NCI-H1694 treated with DMSO at 0.1 percent for 48 hours (cell line): ENCODE results near the gene ZNF74.
"Not testable (repeated sequence)": the region's sequence is repeated elsewhere in the genome, so short reads cannot be mapped to it uniquely, and the experiment has no call there.

Experiments
- DNase-seq: peaks from one replicate; lab custom pipeline; 2025; lab: John Stamatoyannopoulos, UW

The ZNF74 gene

DNA sequence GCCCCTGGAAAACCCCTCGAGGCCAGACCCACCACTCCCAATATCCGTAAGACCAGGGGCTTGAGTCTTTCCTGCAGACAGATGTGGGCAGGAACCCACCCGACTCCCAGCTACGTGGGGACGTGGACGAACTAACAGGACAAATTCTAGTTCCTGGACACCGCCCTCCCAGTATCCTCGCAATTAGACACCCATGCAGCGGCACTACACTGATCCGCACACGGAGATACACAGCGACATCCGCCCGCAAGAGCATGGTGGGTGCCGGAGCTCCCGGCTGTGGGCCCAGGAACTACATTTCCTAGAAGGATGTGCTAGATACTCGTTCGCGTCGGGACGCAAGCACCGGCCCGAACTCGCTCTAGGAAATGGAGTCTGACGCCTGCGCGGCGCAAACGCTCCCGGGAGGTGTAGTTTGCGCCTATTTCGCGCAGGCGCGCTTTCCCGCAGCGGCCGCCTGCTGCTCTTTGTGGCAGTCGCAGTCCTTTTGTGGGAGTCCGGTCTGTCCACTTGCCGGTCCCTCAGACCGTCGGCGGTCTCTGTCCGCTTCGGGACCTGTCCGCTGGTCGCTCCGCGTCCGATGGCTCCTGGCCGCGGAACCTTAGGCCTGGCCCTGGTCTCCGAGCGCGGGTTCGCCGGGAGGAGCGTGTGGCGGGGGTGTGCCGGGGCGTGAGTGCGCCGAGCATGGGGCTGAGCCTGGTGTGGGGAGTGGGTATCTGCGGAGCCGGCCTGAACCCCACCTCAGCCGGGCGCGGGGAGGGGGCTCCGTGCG is at the start of gene ZNF74:
ZNF74 (plus strand) TSS at position 447 of the 772 bp plus-strand sequence. CDS start 478 bp downstream, outside the sequence.
- peak; percentile 57 for DNase-seq

DNA sequence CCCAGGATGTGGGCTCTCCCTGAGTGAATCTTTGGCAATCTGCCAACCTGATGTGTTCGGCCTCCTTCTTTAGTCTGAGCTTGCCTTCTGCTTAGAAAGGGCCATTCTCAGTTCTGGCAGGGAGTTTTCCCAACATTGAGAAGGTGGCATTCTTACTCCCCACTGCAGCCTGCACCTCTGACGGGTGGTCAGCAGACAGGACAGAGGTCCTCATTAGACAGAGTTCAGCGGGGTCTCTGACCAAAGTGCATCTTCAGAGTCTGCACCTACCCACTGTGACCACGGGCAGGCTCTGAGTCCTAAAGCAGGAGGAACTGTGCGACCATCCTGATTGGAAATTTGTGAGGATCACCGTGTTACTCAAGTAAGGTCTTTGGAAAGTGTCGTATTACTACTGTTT is 47.4 kb upstream of the ZNF74 start:
- not testable (repeated sequence) for DNase-seq

DNA sequence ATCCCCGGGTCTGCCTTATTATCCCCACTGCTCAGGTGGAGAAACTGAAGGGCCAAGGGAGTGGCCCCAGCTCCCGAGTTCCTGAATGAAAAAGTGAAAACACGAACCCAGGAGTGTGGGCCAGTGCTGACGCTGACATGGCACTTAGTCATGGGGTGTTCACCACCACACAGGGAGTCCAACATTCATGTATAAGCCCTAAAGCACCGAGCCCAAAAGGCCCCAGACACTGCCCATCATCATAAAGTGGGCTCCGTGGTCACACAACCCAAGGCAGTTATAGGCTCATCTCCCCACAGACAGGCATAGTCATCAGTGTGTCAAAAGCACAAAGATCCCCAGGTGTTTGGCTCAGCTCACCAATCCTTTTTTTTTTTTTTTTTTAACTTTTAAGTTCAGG is 41.4 kb upstream of the ZNF74 start:
- DNase-seq = not testable (repeated sequence)

DNA sequence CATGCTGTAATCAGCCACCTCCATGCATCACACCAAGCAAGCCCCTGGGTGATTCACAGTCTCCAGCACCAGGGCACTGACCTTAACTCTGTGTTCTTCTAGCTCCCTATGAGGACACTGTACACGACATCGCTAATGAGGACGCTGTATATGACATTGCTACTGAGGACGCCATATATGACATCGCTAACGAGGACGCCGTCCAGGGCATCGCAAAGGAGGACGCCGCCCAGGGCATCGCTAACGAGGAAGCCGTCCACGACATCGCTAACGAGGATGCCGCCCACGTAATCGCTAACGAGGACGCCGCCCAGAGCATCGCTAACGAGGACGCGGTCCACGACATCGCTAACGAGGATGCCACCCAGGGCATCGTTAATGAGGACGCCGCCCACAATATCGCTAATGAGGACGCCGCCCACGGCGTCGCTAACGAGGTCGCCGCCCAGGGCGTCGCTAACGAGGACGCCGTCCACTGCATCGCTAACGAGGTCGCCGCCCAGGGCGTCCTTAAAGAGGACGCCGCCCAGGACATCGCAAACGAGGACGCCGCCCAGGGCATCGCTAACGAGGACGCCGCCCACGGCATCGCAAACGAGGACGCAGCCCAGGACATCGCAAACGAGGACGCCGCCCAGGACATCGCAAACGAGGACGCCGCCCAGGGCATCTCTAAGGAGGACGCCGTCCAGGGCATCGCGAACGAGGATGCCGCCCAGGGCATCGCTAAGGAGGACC is 39.5 kb upstream of the ZNF74 start:
- DNase-seq = no peak

DNA sequence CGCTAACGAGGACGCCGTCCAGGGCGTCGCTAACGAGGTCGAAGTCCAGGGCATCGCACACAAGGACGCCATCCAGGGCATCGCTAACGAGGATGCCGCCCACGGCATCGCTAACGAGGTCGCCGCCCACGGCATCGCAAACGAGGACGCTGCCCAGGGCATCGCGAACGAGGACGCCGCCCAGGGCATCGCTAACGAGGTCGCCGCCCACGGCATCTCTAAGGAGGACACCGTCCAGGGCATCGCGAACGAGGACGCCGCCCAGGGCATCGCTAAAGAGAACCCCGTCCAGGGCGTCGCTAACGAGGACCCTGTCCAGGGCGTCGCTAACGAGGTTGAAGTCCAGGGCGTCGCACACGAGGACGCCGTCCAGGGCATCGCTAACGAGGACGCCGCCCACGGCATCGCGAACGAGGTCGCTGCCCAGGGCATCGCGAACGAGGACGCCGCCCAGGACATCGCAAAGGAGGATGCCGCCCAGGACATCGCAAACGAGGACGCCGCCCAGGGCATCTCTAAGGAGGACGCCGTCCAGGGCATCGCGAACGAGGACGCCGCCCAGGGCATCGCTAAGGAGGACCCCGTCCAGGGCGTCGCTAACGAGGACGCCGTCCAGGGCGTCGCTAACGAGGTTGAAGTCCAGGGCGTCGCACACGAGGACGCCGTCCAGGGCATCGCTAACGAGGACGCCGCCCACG is 37.9 kb upstream of the ZNF74 start:
- not testable (repeated sequence) for DNase-seq

DNA sequence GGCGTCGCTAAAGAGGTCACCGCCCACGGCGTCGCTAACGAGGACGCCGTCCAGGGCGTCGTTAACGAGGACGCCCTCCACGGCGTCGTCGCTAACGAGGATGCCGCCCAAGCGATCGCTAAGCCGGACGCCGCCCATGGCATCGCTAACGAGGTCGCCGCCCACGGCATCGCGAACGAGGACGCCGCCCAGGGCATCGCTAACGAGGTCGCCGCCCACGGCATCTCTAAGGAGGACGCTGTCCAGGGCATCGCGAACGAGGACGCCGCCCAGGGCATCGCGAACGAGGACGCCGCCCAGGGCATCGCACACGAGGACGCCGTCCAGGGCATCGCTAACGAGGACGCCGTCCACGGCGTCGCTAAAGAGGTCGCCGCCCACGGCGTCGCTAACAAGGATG is 37.0 kb upstream of the ZNF74 start:
- not testable (repeated sequence) for DNase-seq

DNA sequence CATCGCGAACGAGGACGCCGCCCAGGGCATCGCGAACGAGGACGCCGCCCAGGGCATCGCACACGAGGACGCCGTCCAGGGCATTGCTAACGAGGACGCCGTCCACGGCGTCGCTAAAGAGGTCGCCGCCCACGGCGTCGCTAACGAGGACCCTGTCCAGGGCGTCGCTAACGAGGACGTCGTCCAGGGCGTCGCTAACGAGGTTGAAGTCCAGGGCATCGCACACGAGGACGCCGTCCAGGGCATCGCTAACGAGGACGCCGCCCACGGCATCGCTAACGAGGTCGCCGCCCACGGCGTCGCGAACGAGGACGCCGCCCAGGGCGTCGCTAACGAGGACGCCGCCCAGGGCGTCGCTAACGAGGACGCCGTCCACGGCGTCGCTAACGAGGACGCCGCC is 36.0 kb upstream of the ZNF74 start:
- not testable (repeated sequence) for DNase-seq

DNA sequence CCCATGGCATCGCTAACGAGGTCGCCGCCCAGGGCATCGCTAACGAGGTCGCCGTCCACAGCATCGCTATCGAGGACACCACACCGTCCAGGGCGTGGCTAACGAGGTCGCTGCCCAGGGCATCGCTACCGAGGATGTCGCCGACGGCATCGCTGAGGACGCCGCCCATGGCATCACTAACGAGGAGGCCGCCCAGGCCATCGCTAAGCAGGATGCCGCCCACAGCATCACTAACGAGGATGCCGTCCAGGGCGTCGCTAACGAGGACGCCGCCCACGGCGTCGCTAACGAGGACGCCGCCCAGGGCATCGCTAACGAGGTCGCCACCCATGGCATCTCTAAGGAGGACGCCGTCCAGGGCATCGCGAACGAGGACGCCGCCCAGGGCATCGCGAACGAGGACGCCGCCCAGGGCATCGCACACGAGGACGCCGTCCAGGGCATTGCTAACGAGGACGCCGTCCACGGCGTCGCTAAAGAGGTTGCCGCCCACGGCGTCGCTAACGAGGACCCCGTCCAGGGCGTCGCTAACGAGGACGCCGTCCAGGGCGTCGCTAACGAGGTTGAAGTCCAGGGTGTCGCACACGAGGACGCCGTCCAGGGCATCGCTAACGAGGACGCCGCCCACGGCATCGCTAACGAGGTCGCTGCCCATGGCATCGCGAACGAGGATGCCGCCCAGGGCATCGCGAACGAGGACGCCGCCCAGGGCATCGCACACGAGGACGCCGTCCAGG is 35.3 kb upstream of the ZNF74 start:
- DNase-seq = not testable (repeated sequence)

DNA sequence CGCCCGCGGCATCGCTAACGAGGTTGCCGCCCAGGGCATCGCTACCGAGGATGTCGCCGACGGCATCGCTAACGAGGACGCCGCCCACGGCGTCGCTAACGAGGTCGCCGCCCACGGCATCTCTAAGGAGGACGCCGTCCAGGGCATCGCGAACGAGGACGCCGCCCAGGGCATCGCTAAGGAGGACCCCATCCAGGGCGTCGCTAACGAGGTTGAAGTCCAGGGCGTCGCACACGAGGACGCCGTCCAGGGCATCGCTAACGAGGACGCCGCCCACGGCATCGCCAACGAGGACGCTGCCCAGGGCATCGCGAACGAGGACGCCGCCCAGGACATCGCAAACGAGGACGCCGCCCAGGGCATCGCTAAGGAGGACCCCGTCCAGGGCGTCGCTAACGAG is 33.7 kb upstream of the ZNF74 start:
- DNase-seq = not testable (repeated sequence)

DNA sequence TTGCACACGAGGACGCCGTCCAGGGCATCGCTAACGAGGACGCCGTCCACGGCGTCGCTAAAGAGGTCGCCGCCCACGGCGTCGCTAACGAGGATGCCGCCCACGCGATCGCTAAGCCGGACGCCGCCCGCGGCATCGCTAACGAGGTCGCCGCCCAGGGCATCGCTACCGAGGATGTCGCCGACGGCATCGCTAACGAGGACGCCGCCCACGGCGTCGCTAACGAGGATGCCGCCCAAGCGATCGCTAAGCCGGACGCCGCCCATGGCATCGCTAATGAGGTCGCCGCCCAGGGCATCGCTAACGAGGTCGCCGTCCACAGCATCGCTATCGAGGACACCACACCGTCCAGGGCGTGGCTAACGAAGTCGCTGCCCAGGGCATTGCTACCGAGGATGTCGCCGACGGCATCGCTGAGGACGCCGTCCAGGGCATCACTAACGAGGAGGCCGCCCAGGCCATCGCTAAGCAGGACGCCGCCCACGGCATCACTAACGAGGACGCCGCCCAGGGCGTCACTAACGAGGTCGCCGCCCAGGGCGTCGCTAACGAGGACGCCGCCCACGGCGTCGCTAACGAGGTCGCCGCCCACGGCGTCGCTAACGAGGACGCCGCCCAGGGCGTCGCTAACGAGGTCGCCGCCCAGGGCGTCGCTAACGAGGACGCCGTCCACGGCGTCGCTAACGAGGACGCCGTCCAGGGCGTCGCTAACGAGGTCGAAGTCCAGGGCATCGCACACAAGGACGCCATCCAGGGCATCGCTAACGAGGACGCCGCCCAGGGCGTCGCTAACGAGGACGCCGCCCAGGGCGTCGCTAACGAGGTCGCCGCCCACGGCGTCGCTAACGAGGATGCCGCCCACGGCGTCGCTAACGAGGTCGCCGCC is 32.8 kb upstream of the ZNF74 start:
- not testable (repeated sequence) for DNase-seq

DNA sequence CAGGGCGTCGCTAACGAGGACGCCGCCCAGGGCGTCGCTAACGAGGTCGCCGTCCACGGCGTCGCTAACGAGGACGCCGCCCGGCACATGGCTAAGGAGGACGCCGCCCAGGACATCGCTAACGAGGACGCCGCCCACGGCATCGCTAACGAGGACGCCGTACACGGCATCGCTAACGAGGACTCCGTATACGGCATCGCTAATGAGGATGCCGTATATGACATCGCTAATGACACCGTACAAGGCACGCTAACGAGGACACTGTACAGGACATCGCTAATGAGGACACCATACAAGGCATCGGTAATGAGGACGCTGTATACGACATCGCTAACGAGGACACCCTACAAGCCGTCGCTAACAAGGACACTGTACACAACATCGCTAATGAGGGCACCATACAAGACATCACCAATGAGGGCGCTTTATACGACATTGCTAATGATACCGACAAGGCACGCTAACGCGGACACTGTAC is 32.2 kb upstream of the ZNF74 start:
- not testable (repeated sequence) for DNase-seq

DNA sequence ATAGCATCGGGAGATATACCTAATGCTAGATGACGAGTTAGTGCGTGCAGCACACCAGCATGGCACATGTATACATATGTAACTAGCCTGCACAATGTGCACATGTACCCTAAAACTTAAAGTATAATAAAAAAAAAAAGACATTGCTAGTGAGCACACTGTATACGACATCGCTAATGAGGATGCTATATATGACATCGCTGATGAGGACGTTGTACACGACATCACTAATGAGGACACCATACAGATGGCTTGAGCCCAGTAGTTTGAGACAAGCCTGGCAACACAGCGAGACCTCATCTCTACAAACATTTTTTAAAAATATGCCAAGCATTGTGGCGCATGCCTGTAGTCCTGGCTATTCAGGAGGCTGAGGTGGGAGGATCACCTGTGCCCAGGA is 31.5 kb upstream of the ZNF74 start:
- DNase-seq = not testable (repeated sequence)

DNA sequence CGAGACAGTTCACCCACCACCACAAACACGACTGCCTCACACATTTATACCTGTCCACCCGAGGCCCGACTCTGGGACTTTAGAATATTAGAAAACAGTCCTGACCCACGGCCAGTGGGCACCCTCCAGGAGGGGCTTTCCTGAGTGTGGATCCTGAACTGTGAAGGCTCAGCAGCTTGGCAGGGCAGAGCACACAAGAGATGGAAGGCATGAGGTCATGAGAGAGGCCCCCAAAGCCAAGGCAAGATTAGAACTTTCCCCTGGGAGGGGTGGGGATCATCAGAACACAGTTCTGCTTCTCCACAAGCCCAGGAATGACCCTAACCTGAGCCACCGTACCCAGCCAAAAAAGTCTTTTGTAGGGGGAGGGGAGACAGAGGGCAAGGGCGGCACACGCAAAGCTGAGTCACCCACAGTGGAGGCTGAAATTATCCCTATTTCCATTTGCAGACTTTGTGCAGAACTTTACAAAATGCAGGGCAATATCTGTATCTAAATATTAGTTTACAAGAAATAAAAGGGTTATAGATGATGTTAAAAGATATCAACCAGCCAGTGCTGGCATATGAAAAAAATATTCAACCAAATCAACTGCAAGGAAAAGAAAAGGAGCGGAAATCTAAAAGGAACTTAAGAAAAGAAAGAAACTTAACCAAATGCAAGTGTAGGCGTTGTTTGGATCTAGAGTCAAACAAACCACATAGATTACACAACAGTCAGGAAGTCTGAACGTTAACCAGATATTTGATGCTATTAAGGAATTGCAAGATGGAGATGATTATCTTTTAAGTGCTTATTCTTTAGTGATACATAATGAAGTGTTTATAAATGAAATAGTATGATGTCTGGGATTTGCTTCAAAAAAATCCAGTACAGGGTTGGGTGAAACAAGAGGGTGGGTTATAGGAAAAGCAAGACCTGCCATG is 29.4 kb upstream of the ZNF74 start:
- not testable (repeated sequence) for DNase-seq

DNA sequence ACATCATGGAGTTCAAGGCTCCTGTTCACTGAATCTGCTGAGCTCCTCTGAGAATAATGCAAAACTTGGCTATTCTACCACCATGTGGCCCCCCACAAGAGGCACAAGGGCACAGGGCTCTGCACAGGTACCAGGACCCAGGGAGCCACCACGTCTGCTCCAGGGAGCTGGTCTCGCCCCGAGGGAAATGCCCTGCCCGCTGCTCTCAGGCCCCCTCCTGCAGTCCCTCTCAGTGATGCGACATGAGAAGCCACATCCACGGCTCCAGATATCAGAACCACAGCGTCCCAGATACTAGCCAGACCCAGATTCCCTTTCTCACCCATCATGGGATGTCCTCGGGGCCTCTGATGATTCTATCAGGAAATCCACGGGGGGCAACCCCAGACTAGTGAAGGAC is 27.1 kb upstream of the ZNF74 start:
- DNase-seq = not testable (repeated sequence)

DNA sequence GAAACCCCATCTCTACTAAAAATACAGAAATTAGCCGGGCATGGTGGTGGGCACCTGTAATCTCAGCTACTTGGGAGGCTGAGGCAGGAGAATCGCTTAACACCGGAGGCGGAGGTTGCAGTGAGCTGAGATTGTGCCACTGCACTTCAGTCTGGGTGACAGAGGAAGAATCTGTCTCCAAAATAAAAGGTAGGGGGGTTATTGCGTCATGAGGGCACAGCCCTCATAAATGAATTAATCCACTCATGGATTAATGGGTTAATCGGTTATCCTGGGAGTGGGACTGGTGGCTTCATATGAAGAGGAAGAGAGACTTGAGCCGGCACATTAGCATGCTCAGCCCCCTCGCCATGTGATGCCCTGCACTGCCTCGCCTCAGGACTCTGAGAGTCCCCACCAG is 25.1 kb upstream of the ZNF74 start:
- not testable (repeated sequence) for DNase-seq

DNA sequence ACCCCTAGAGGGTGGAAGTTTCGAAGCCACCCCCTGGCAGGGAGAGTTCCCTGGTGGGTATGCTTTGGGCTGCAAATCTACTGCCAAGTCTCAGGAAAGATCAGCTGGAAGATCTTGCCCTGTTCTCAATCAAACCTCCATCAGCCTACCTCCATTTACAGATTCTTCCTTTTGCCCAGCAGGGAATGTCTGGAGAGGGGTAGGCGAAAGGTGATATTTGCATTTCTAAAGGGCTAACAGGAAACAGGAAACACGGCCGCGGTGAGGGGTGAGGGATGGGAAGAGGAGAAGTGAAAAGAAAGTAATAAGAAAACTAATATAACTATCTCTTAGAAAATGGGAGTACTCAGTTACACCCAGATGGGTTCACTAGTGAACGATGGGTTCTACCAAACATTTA is 22.3 kb upstream of the ZNF74 start:
- not testable (repeated sequence) for DNase-seq

DNA sequence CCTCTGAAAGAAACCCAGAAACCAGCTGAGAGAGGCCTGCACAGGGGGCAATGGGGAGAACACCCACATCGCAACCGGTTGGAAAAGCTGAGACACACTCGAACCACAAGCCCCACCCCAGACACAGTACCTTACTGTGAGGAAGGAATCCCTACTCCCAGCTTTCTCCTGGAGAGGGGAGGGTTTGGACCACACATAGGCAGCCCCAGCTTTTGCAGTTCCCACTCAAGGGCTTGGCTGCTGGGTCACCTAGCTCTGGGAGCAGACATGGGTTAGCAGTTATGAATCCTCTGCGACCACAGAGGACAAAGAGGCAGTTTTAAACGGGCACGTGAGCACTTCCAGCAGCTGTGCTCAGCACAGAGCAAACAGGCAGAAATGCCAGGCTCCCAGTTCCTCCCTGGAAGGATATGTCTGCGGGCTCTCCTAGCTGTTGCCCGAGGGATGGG is 21.5 kb upstream of the ZNF74 start:
- not testable (repeated sequence) for DNase-seq

DNA sequence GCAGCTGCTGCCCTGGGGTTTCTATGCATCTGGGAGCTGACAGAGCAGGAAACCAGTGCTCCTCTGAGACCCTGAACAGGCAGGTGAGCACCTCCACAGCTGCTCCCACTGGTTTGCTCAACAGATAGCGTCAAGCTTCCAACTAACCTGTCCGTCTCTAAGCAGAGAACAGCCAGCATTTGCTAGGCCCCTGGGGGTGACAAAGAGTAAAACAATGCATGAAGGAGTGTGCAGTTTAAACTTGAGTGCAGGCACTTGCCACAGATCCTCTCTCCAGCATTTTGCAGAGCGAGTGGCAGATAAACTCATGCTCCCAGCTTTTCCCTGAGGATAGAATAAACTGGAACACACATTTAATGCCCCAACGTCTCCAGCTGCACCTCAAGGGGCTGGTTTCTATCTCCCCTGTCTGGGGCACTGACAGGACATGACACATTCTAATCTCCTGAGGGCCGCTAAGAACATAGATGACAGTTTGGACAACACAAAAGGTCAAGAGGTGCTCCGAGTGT is 20.7 kb upstream of the ZNF74 start:
- DNase-seq = not testable (repeated sequence)

DNA sequence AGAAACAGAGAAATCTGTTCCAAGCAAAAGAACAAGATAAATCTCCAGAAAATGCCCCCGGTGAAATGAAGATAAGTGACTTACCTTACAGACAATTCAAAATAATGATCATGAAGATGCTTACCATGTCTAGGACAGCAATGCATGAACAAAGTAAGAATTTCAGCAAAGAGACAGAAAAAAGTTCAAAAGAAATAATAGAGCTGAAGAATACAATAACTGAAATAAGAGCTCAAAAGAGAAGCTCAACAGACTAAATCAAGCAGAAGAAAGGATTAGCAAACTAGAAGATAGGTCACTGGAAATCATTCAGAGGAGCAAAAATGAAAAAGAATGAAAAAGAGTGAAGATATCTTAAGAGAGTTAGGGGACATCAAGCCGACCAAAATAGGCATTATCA is 19.8 kb upstream of the ZNF74 start:
- DNase-seq = not testable (repeated sequence)
